ENCODE measurements around the gene METTL23. TPM values are rescaled to one million over a fixed set of nuclear protein-coding genes. Genes with fewer than 3 reads are reported as not detected.
A peak's percentile ranks its signal among the peaks of the same experiment; 100 is the strongest.
"Not testable (repeated sequence)": the region's sequence is repeated elsewhere in the genome, so short reads cannot be mapped to it uniquely, and the experiment has no call there.

The METTL23 gene
- total and polyA plus RNA-seq, 7 experiments from 2014 or later, result 39.6 to 152 (median 73.8) TPM

GRCh38 chr17:76695059-76695831, 31.4 kb upstream of the METTL23 start:
- ChIA-PET POLR2A (no interaction called here), CTCF (no interaction called here)
- no peak for DNase-seq
- Histone ChIP-seq H3K9me3 (ENCODE audit: control insufficient read depth in 2 of 3, low read length in 3 of 3) (no peaks in the 10 kb centered on the region), H3K4me1 (ENCODE audit: control insufficient read depth in 2 of 2, insufficient read depth in 2 of 2, low read length in 2 of 2) (no peaks in the 10 kb centered on the region), H3K4me3 (ENCODE audit: low read length) (no peak overlapping the region), H3K27ac (ENCODE audit: low read depth, low read length) (no peak overlapping the region), H3K36me3 (ENCODE audit: control insufficient read depth in 2 of 3, insufficient read depth in 3 of 3, low read length in 3 of 3) (no peaks in the 10 kb centered on the region), H3K27me3 (ENCODE audit: control insufficient read depth in 2 of 2, insufficient read depth in 2 of 2, low read length in 2 of 2) (no peaks in the 10 kb centered on the region)
- Mint-ChIP-seq H3K27me3 (peaks cover 0 to 6% (median 0%) of the 10 kb centered on the region in 5 donors), H3K9me3 (no peaks in the 10 kb centered on the region), H3K36me3 (no peaks in the 10 kb centered on the region), H3K27ac (no peak overlapping the region), H3K4me3 (no peak overlapping the region), H3K4me1 (peaks cover 0 to 16% (median 0%) of the 10 kb centered on the region in 7 donors)
- no peak for ATAC-seq
- intact Hi-C loops (cut with micrococcal nuclease), result no loop called here

GRCh38 chr17:76696763-76697701, 29.6 kb upstream of the METTL23 start:
- no peaks in the 10 kb centered on the region for H3K9me3 ChIP-seq (ENCODE audit: control insufficient read depth in 2 of 3, low read length in 3 of 3)
- ChIA-PET CTCF (interaction anchor here (1.1 kb wide), 1 partner anchor 174 kb away, joined by 3 read pairs; no protein-coding TSS in a partner anchor), POLR2A (interaction anchor here (0.7 kb wide), 1 partner anchor 413 kb away, joined by 3 read pairs; no protein-coding TSS in a partner anchor)
- intact Hi-C loops (cut with micrococcal nuclease), result no loop called here
- no peak for DNase-seq
- H3K27me3 Mint-ChIP-seq, result peaks cover 0 to 6% (median 0%) of the 10 kb centered on the region in 5 donors
- no peaks in the 10 kb centered on the region for H3K36me3 ChIP-seq (ENCODE audit: control insufficient read depth in 2 of 3, insufficient read depth in 3 of 3, low read length in 3 of 3)
- no peaks in the 10 kb centered on the region for H3K36me3 Mint-ChIP-seq
- peaks cover 0 to 16% (median 0%) of the 10 kb centered on the region in 7 donors for H3K4me1 Mint-ChIP-seq
- H3K4me3 Mint-ChIP-seq, result no peak overlapping the region
- no peak overlapping the region for H3K27ac ChIP-seq (ENCODE audit: low read depth, low read length)
- no peaks in the 10 kb centered on the region for H3K9me3 Mint-ChIP-seq
- H3K4me1 ChIP-seq (ENCODE audit: control insufficient read depth in 2 of 2, insufficient read depth in 2 of 2, low read length in 2 of 2), result no peaks in the 10 kb centered on the region
- no peak overlapping the region for H3K4me3 ChIP-seq (ENCODE audit: low read length)
- H3K27me3 ChIP-seq (ENCODE audit: control insufficient read depth in 2 of 2, insufficient read depth in 2 of 2, low read length in 2 of 2), result no peaks in the 10 kb centered on the region
- ATAC-seq, result no peak
- peak overlapping the region in 1 of 9 donors; percentile 38 for H3K27ac Mint-ChIP-seq

- peaks cover 0 to 16% (median 0%) of the 10 kb centered on the region in 7 donors for H3K4me1 Mint-ChIP-seq
- H3K9me3 Mint-ChIP-seq, result no peaks in the 10 kb centered on the region
- ChIA-PET POLR2A (interaction anchor here (0.7 kb wide), 1 partner anchor 414 kb away, joined by 3 read pairs; no protein-coding TSS in a partner anchor), CTCF (no interaction called here)
- no peaks in the 10 kb centered on the region for H3K36me3 Mint-ChIP-seq
- Histone ChIP-seq H3K36me3 (ENCODE audit: control insufficient read depth in 2 of 3, insufficient read depth in 3 of 3, low read length in 3 of 3) (no peaks in the 10 kb centered on the region), H3K4me1 (ENCODE audit: control insufficient read depth in 2 of 2, insufficient read depth in 2 of 2, low read length in 2 of 2) (no peaks in the 10 kb centered on the region), H3K9me3 (ENCODE audit: control insufficient read depth in 2 of 3, low read length in 3 of 3) (no peaks in the 10 kb centered on the region), H3K27ac (ENCODE audit: low read depth, low read length) (no peak overlapping the region), H3K27me3 (ENCODE audit: control insufficient read depth in 2 of 2, insufficient read depth in 2 of 2, low read length in 2 of 2) (no peaks in the 10 kb centered on the region), H3K4me3 (ENCODE audit: low read length) (no peak overlapping the region)
- intact Hi-C loops (cut with micrococcal nuclease), result no loop called here
- no peak overlapping the region for H3K4me3 Mint-ChIP-seq
- peaks cover 0 to 6% (median 0%) of the 10 kb centered on the region in 5 donors for H3K27me3 Mint-ChIP-seq
- peak overlapping the region in 1 of 9 donors; percentile 42 for H3K27ac Mint-ChIP-seq
- ATAC-seq, result no peak
- DNase-seq, result no peak
These were observed 28.8 kb upstream of the METTL23 start for GRCh38 chr17:76697702-76698465.

GRCh38 chr17:76698466-76698977, 28.1 kb upstream of the METTL23 start:
- H3K27me3 ChIP-seq (ENCODE audit: control insufficient read depth in 2 of 2, insufficient read depth in 2 of 2, low read length in 2 of 2); H3K27ac Mint-ChIP-seq; H3K9me3 ChIP-seq (ENCODE audit: control insufficient read depth in 2 of 3, low read length in 3 of 3); intact Hi-C loops (cut with micrococcal nuclease); H3K36me3 Mint-ChIP-seq; H3K36me3 ChIP-seq (ENCODE audit: control insufficient read depth in 2 of 3, insufficient read depth in 3 of 3, low read length in 3 of 3); H3K4me3 Mint-ChIP-seq; H3K27ac ChIP-seq (ENCODE audit: low read depth, low read length); H3K9me3 Mint-ChIP-seq; CTCF ChIA-PET; H3K27me3 Mint-ChIP-seq; ATAC-seq; POLR2A ChIA-PET; H3K4me1 ChIP-seq (ENCODE audit: control insufficient read depth in 2 of 2, insufficient read depth in 2 of 2, low read length in 2 of 2); DNase-seq; H3K4me3 ChIP-seq (ENCODE audit: low read length): not testable (repeated sequence)
- H3K4me1 Mint-ChIP-seq, result peaks cover 0 to 16% (median 0%) of the 10 kb centered on the region in 7 donors

- Mint-ChIP-seq H3K27me3 (peaks cover 0 to 6% (median 0%) of the 10 kb centered on the region in 5 donors), H3K27ac (peak overlapping the region in 3 of 9 donors; percentile 25 to 48 (median 25)), H3K36me3 (no peaks in the 10 kb centered on the region), H3K4me3 (no peak overlapping the region), H3K4me1 (peaks cover 0 to 13% (median 0%) of the 10 kb centered on the region in 7 donors), H3K9me3 (no peaks in the 10 kb centered on the region)
- H3K27me3 ChIP-seq (ENCODE audit: control insufficient read depth in 2 of 2, insufficient read depth in 2 of 2, low read length in 2 of 2), result no peaks in the 10 kb centered on the region
- ChIA-PET CTCF (no interaction called here), POLR2A (no interaction called here)
- intact Hi-C loops (cut with micrococcal nuclease), result no loop called here
- no peaks in the 10 kb centered on the region for H3K36me3 ChIP-seq (ENCODE audit: control insufficient read depth in 2 of 3, insufficient read depth in 3 of 3, low read length in 3 of 3)
- no peak overlapping the region for H3K27ac ChIP-seq (ENCODE audit: low read depth, low read length)
- no peak overlapping the region for H3K4me3 ChIP-seq (ENCODE audit: low read length)
- H3K4me1 ChIP-seq (ENCODE audit: control insufficient read depth in 2 of 2, insufficient read depth in 2 of 2, low read length in 2 of 2), result no peaks in the 10 kb centered on the region
- no peaks in the 10 kb centered on the region for H3K9me3 ChIP-seq (ENCODE audit: control insufficient read depth in 2 of 3, low read length in 3 of 3)
- peak; percentile 20 for ATAC-seq
- no peak for DNase-seq
These were observed 26.4 kb upstream of the METTL23 start for GRCh38 chr17:76700270-76700616.

Measured in naive thymus-derived CD4-positive, alpha-beta T cell (primary cell).